Gastroesophageal sphincter (tissue), 4 donors: Measurements from ENCODE around the gene MB21D2. TPM values are rescaled to one million over a fixed set of nuclear protein-coding genes. Genes with fewer than 3 reads are reported as not detected.
A peak's percentile ranks its signal among the peaks of the same experiment; 100 is the strongest.

ENCODE experiments used
- ATAC-seq: fragments of 150-250 bp; one replicate; pipeline ENCODE4 v1.9.1; 2016; ENCODE audit warnings: mild to moderate bottlenecking, moderate library complexity
- H3K27ac ChIP-seq, 4 donors: fragments of 200-600 bp; sonication (generic) in 3 of 4; 1 replicate in 3 of 4; 2 replicates in 1 of 4; pipeline ENCODE4 v1.5.1; 2016 to 2019
- H3K27me3 ChIP-seq: fragments of 200-600 bp; sonication (generic); one replicate; pipeline ENCODE4 v1.5.1; 2019
- H3K36me3 ChIP-seq, 2 donors: fragments of 200-600 bp; sonication (generic); one replicate each; pipeline ENCODE4 v1.5.1; 2019; ENCODE audit warnings: control low read depth in 1 of 2
- H3K4me1 ChIP-seq, 3 donors: fragments of 200-600 bp; sonication (generic); 1 replicate in 2 of 3; 2 replicates in 1 of 3; pipeline ENCODE4 v1.5.1; 2016 to 2019; ENCODE audit warnings: control low read depth in 2 of 3
- H3K4me3 ChIP-seq, 2 donors: fragments of 200-600 bp; sonication (generic); one replicate each; pipeline ENCODE4 v1.5.1; 2019; ENCODE audit warnings: mild to moderate bottlenecking in 1 of 2, moderate library complexity in 1 of 2
- H3K9me3 ChIP-seq, 3 donors: fragments of 200-600 bp; sonication (generic); one replicate each; pipeline ENCODE4 v1.5.1; 2017 to 2019; ENCODE audit warnings: control low read depth in 2 of 3
- CTCF ChIP-seq, 4 experiments: fragments of 200-600 bp in 2 of 4; fragments of 450-650 bp in 2 of 4; sonication (generic) in 1 of 4; IDR thresholded peaks; one replicate each; pipeline ENCODE4 v1.5.1; 2017 to 2019; ENCODE audit warnings: antibody characterized with exemption in 4 of 4, mild to moderate bottlenecking in 2 of 4, moderate library complexity in 2 of 4
- EP300 ChIP-seq: sonication (generic); formaldehyde crosslinking; IDR thresholded peaks from one replicate; pipeline ENCODE4 v1.6.1; 2017; ENCODE audit warnings: antibody characterized with exemption, mild to moderate bottlenecking
- POLR2A ChIP-seq, 2 donors: fragments of 450-650 bp; IDR thresholded peaks; one replicate each; pipeline ENCODE4 v1.6.1; 2017; ENCODE audit warnings: antibody characterized with exemption in 2 of 2, mild to moderate bottlenecking in 2 of 2, moderate library complexity in 1 of 2
- POLR2AphosphoS5 ChIP-seq: sonication (generic); formaldehyde crosslinking; IDR thresholded peaks from one replicate; pipeline ENCODE4 v1.6.1; 2017; ENCODE audit warnings: antibody characterized with exemption
- WGBS, 2 donors: methylation state at CpG; one replicate each; pipeline ENCODE4 v1.1.5; 2018; ENCODE audit warnings: low coverage in 1 of 2; 5-methylcytosine and 5-hydroxymethylcytosine counted together
- total RNA-seq, 4 donors: library from RNA; depleted of rRNA; stranded (reverse); fragments of >200 nt; gene quantifications; one replicate each; pipeline ENCODE4 v1.1.0, GENCODE V29; 2016

Gene MB21D2
- total RNA-seq, 4 donors from 2014 or later, result 7.0 to 11.5 (median 9.3) TPM

- no peaks in the 10 kb centered on the region for H3K36me3 ChIP-seq
- H3K4me1 ChIP-seq, result peaks cover 0 to 20% (median 5%) of the 10 kb centered on the region in 3 donors
- TF ChIP-seq POLR2A (IDR thresholded peaks at IDR 0.05) (no peak), POLR2AphosphoS5 (no peak), CTCF (IDR thresholded peaks at IDR 0.05) (no peak), EP300 (no peak)
- no peaks in the 10 kb centered on the region for H3K27me3 ChIP-seq
- ATAC-seq, result no peak
- no peak overlapping the region for H3K27ac ChIP-seq
- H3K4me3 ChIP-seq, result no peak overlapping the region
- 73% methylated on average over 1 of the region's 1 CpG; no CpG with 5 or more reads in 1 of the 2 donors for WGBS, 2 donors
- H3K9me3 ChIP-seq, result no peaks in the 10 kb centered on the region
Measured at GRCh38 chr3:192817053-192817452, 100.6 kb downstream of the MB21D2 start.

- peaks cover 0 to 20% (median 5%) of the 10 kb centered on the region in 3 donors for H3K4me1 ChIP-seq
- no peak for ATAC-seq
- no peaks in the 10 kb centered on the region for H3K27me3 ChIP-seq
- TF ChIP-seq POLR2A (IDR thresholded peaks at IDR 0.05) (no peak), EP300 (no peak), POLR2AphosphoS5 (peak; percentile 37), CTCF (IDR thresholded peaks at IDR 0.05) (peak; percentile 71 to 85 (median 80))
- 66 to 72% methylated on average over 4 of the region's 4 CpGs for WGBS, 2 donors
- H3K36me3 ChIP-seq, result no peaks in the 10 kb centered on the region
- H3K4me3 ChIP-seq, result no peak overlapping the region
- H3K27ac ChIP-seq, result no peak overlapping the region
- no peaks in the 10 kb centered on the region for H3K9me3 ChIP-seq
Measured at GRCh38 chr3:192816351-192816750, 101.3 kb downstream of the MB21D2 start.

- 3 to 26% methylated on average over 4 of the region's 4 CpGs for WGBS, 2 donors
- Histone ChIP-seq H3K9me3 (no peaks in the 10 kb centered on the region), H3K36me3 (no peaks in the 10 kb centered on the region), H3K4me3 (no peak overlapping the region), H3K4me1 (peaks cover 0 to under 1% (median 0%) of the 10 kb centered on the region in 3 donors), H3K27me3 (no peaks in the 10 kb centered on the region), H3K27ac (no peak overlapping the region)
- TF ChIP-seq POLR2AphosphoS5 (no peak), EP300 (no peak), POLR2A (IDR thresholded peaks at IDR 0.05) (no peak), CTCF (IDR thresholded peaks at IDR 0.05) (peak; percentile 32 to 72 (median 64))
- no peak for ATAC-seq
Measured at GRCh38 chr3:192812743-192813383, 104.8 kb downstream of the MB21D2 start.

- Histone ChIP-seq H3K4me1 (peaks cover 0 to 12% (median 0%) of the 10 kb centered on the region in 3 donors), H3K27ac (no peak overlapping the region), H3K27me3 (no peaks in the 10 kb centered on the region), H3K9me3 (no peaks in the 10 kb centered on the region), H3K4me3 (no peak overlapping the region), H3K36me3 (no peaks in the 10 kb centered on the region)
- no peak for ATAC-seq
- 84 to 91% methylated on average over 6 of the region's 6 CpGs for WGBS, 2 donors
- no peak for TF ChIP-seq POLR2A (IDR thresholded peaks at IDR 0.05)
- TF ChIP-seq CTCF (IDR thresholded peaks at IDR 0.05), result no peak
- no peak for TF ChIP-seq POLR2AphosphoS5
- TF ChIP-seq EP300, result no peak
Measured at GRCh38 chr3:192805711-192806110, 111.9 kb downstream of the MB21D2 start.

GRCh38 chr3:192804502-192804901 lies 113.2 kb downstream of the MB21D2 start:
- ATAC-seq, result no peak
- H3K27ac ChIP-seq, result no peak overlapping the region
- no peak overlapping the region for H3K4me3 ChIP-seq
- 83 to 84% methylated on average over 2 of the region's 2 CpGs for WGBS, 2 donors
- peaks cover 0 to 12% (median 0%) of the 10 kb centered on the region in 3 donors for H3K4me1 ChIP-seq
- TF ChIP-seq EP300 (no peak), POLR2AphosphoS5 (no peak), POLR2A (IDR thresholded peaks at IDR 0.05) (no peak), CTCF (IDR thresholded peaks at IDR 0.05) (no peak)
- peaks cover 0 to under 1% of the 10 kb centered on the region in 2 donors for H3K36me3 ChIP-seq
- H3K9me3 ChIP-seq, result no peaks in the 10 kb centered on the region
- H3K27me3 ChIP-seq, result no peaks in the 10 kb centered on the region
